ENCODE measurements around the gene NIPBL. TPM values are rescaled to one million over a fixed set of nuclear protein-coding genes. Genes with fewer than 3 reads are reported as not detected.
"Not testable (repeated sequence)": the region's sequence is repeated elsewhere in the genome, so short reads cannot be mapped to it uniquely, and the experiment has no call there.

The NIPBL gene
- total RNA-seq, 1 donor from 2014 or later: 78.5 TPM

GRCh38 chr5:37082977-37083376, 206.4 kb downstream of the NIPBL start:
- not testable (repeated sequence) for DNase-seq (ENCODE audit: low spot score)

- DNase-seq (ENCODE audit: low spot score): not testable (repeated sequence)
Measured at GRCh38 chr5:37086026-37086425, 209.5 kb downstream of the NIPBL start.

GRCh38 chr5:37086466-37087173, 210.1 kb downstream of the NIPBL start:
- no peak for DNase-seq (ENCODE audit: low spot score)

GRCh38 chr5:37088009-37088408, 211.4 kb downstream of the NIPBL start:
- DNase-seq (ENCODE audit: low spot score): no peak

GRCh38 chr5:37090123-37090726, 213.7 kb downstream of the NIPBL start:
- no peak for DNase-seq (ENCODE audit: low spot score)

- no peak for DNase-seq (ENCODE audit: low spot score)
Measured at GRCh38 chr5:37090781-37091180, 214.2 kb downstream of the NIPBL start.

GRCh38 chr5:37093795-37094194, 217.2 kb downstream of the NIPBL start:
- not testable (repeated sequence) for DNase-seq (ENCODE audit: low spot score)

- DNase-seq (ENCODE audit: low spot score): not testable (repeated sequence)
Measured at GRCh38 chr5:37099267-37099666, 222.7 kb downstream of the NIPBL start.

GRCh38 chr5:37103302-37103701, 226.7 kb downstream of the NIPBL start:
- no peak for DNase-seq (ENCODE audit: low spot score)

GRCh38 chr5:37109338-37109737, 232.8 kb downstream of the NIPBL start:
- DNase-seq (ENCODE audit: low spot score): no peak

GRCh38 chr5:37110135-37110534, 233.6 kb downstream of the NIPBL start:
- no peak for DNase-seq (ENCODE audit: low spot score)

- no peak for DNase-seq (ENCODE audit: low spot score)
Measured at GRCh38 chr5:37111426-37112382, 235.1 kb downstream of the NIPBL start.

- no peak for DNase-seq (ENCODE audit: low spot score)
Measured at GRCh38 chr5:37112383-37112991, 235.9 kb downstream of the NIPBL start.

Data from umbilical cord (tissue), 2 donors.